ENCODE measurements around the gene PSD4.
"Not testable (repeated sequence)": the region's sequence is repeated elsewhere in the genome, so short reads cannot be mapped to it uniquely, and the experiment has no call there.

Gene PSD4

GRCh38 chr2:113232740-113233139 is 59.0 kb downstream of the PSD4 start:
- DNase-seq (ENCODE audit: low read depth) = no peak
- H3K4me3 ChIP-seq (ENCODE audit: low read length) = no peak overlapping the region

GRCh38 chr2:113233593-113234550 is 60.1 kb downstream of the PSD4 start:
- H3K4me3 ChIP-seq (ENCODE audit: low read length) = no peak overlapping the region
- peaks cover 3% of the 10 kb centered on the region for H3K36me3 ChIP-seq (ENCODE audit: control insufficient read depth, insufficient read depth, low read length, severe bottlenecking)
- peaks cover 55% of the 10 kb centered on the region for H3K4me1 ChIP-seq (ENCODE audit: control insufficient read depth, insufficient read depth, low read length)
- no peaks in the 10 kb centered on the region for H3K9me3 ChIP-seq (ENCODE audit: control insufficient read depth, low read length)
- H3K9ac ChIP-seq (ENCODE audit: low read length) = no peak overlapping the region
- DNase-seq (ENCODE audit: low read depth) = no peak
- H3K27me3 ChIP-seq (replicated peaks; ENCODE audit: control insufficient read depth, insufficient read depth, low read length) = no peaks in the 10 kb centered on the region

More at GRCh38 chr2:113232740-113233139, 59.0 kb downstream of the PSD4 start:
- H3K27me3 ChIP-seq (replicated peaks; ENCODE audit: control insufficient read depth, insufficient read depth, low read length) = no peaks in the 10 kb centered on the region
- H3K4me1 ChIP-seq (ENCODE audit: control insufficient read depth, insufficient read depth, low read length) = peaks cover 56% of the 10 kb centered on the region
- H3K9ac ChIP-seq (ENCODE audit: low read length) = no peak overlapping the region
- H3K36me3 ChIP-seq (ENCODE audit: control insufficient read depth, insufficient read depth, low read length, severe bottlenecking) = peaks cover 3% of the 10 kb centered on the region
- no peaks in the 10 kb centered on the region for H3K9me3 ChIP-seq (ENCODE audit: control insufficient read depth, low read length)

- peaks cover 52% of the 10 kb centered on the region for H3K4me1 ChIP-seq (ENCODE audit: control insufficient read depth, insufficient read depth, low read length)
- H3K9ac ChIP-seq (ENCODE audit: low read length) = peak overlapping the region; percentile 78
- no peaks in the 10 kb centered on the region for H3K27me3 ChIP-seq (replicated peaks; ENCODE audit: control insufficient read depth, insufficient read depth, low read length)
- peak overlapping the region; percentile 69 for H3K4me3 ChIP-seq (ENCODE audit: low read length)
- no peak for DNase-seq (ENCODE audit: low read depth)
- H3K36me3 ChIP-seq (ENCODE audit: control insufficient read depth, insufficient read depth, low read length, severe bottlenecking) = peaks cover 3% of the 10 kb centered on the region
- H3K9me3 ChIP-seq (ENCODE audit: control insufficient read depth, low read length) = no peaks in the 10 kb centered on the region
Measured at GRCh38 chr2:113234721-113235346, 61.1 kb downstream of the PSD4 start.

DNA sequence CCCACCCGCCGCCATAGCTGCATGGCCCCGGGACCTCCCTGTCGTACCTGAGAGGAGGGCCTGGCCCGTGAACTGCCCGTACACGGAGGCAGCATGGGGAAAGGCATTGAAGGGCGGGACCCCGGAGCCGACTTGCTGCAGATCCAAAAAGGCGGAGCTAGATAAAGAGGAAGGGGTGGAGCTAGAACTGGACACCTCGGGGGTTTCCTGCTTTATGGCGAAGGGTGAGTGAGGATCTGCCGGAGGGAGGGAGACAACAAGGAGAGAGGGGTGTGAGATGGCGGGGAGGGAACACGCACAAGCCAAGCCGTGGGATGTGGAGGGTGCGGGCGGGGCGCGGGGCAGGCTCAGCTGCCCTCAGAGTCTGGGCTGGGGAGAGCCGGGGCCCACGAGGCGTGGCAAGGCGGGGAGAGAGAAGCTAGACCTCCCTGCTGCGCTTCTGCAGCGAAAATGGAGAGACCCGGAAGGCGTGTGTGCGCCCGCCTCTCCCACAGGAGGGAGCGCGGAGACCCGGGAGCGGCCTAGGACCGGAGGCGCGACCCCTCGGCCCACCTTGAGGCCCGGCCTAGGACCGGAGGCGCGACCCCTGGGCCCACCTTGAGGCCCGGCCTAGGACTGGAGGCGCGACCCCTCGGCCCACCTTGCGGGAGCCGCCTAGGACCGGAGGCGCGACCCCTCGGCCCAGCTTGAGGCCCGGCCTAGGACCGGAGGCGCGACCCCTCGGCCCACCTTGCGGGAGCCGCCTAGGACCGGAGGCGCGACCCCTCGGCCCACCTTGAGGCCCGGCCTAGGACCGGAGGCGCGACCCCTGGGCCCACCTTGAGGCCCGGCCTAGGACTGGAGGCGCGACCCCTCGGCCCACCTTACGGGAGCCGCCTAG is 61.8 kb downstream of the PSD4 start:
- peak overlapping the region; percentile 69 for H3K4me3 ChIP-seq (ENCODE audit: low read length)
- H3K9ac ChIP-seq (ENCODE audit: low read length) = peak overlapping the region; percentile 78
- not testable (repeated sequence) for H3K36me3 ChIP-seq (ENCODE audit: control insufficient read depth, insufficient read depth, low read length, severe bottlenecking); H3K9me3 ChIP-seq (ENCODE audit: control insufficient read depth, low read length); H3K27me3 ChIP-seq (replicated peaks; ENCODE audit: control insufficient read depth, insufficient read depth, low read length); DNase-seq (ENCODE audit: low read depth)
- peaks cover 53% of the 10 kb centered on the region for H3K4me1 ChIP-seq (ENCODE audit: control insufficient read depth, insufficient read depth, low read length)

- Histone ChIP-seq H3K4me1 (ENCODE audit: control insufficient read depth, insufficient read depth, low read length) (peaks cover 53% of the 10 kb centered on the region), H3K9ac (ENCODE audit: low read length) (peak overlapping the region; percentile 84), H3K27me3 (replicated peaks; ENCODE audit: control insufficient read depth, insufficient read depth, low read length) (no peaks in the 10 kb centered on the region), H3K36me3 (ENCODE audit: control insufficient read depth, insufficient read depth, low read length, severe bottlenecking) (peaks cover 3% of the 10 kb centered on the region), H3K9me3 (ENCODE audit: control insufficient read depth, low read length) (no peaks in the 10 kb centered on the region), H3K4me3 (ENCODE audit: low read length) (peak overlapping the region; percentile 80)
- DNase-seq (ENCODE audit: low read depth) = no peak
Measured at GRCh38 chr2:113236367-113237159, 62.8 kb downstream of the PSD4 start.

DNA sequence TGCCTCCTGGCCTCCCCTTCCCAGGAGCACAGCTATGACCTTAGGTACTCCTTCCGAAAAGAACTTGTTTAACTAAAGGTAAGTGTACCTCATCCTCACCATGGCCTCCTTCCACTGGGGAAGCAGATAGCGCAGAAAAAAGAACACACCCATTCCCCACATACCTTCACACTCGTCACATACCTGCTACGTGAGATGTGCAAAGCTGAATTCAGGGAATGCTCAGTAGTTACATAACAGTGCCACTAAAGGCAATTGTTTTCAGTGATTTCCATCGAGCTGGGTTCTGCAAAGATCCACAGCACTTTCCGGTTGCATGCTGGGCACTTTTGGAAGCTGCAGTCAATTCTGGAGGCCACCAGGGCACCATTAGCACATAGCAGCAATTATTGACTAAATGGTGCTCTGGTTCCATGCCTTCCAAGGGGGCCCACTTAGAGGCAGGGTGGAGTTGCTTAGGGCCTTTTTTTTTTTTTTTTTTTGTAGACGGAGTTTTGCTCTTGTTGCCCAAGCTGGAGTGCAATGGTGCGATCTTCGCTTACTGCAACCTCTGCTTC is 63.9 kb downstream of the PSD4 start:
- DNase-seq (ENCODE audit: low read depth) = no peak
- H3K9ac ChIP-seq (ENCODE audit: low read length) = peak overlapping the region; percentile 84
- H3K4me3 ChIP-seq (ENCODE audit: low read length) = peak overlapping the region; percentile 80
- no peaks in the 10 kb centered on the region for H3K27me3 ChIP-seq (replicated peaks; ENCODE audit: control insufficient read depth, insufficient read depth, low read length)
- H3K9me3 ChIP-seq (ENCODE audit: control insufficient read depth, low read length) = no peaks in the 10 kb centered on the region
- peaks cover 3% of the 10 kb centered on the region for H3K36me3 ChIP-seq (ENCODE audit: control insufficient read depth, insufficient read depth, low read length, severe bottlenecking)
- peaks cover 46% of the 10 kb centered on the region for H3K4me1 ChIP-seq (ENCODE audit: control insufficient read depth, insufficient read depth, low read length)

- peaks cover 41% of the 10 kb centered on the region for H3K4me1 ChIP-seq (ENCODE audit: control insufficient read depth, insufficient read depth, low read length)
- no peak overlapping the region for H3K4me3 ChIP-seq (ENCODE audit: low read length)
- peak overlapping the region; percentile 64 for H3K9ac ChIP-seq (ENCODE audit: low read length)
- no peaks in the 10 kb centered on the region for H3K9me3 ChIP-seq (ENCODE audit: control insufficient read depth, low read length)
- no peaks in the 10 kb centered on the region for H3K27me3 ChIP-seq (replicated peaks; ENCODE audit: control insufficient read depth, insufficient read depth, low read length)
- H3K36me3 ChIP-seq (ENCODE audit: control insufficient read depth, insufficient read depth, low read length, severe bottlenecking) = peaks cover 3% of the 10 kb centered on the region
- DNase-seq (ENCODE audit: low read depth) = no peak
Measured at GRCh38 chr2:113238871-113239839, 65.4 kb downstream of the PSD4 start.

- peaks cover 3% of the 10 kb centered on the region for H3K36me3 ChIP-seq (ENCODE audit: control insufficient read depth, insufficient read depth, low read length, severe bottlenecking)
- peak overlapping the region; percentile 64 for H3K9ac ChIP-seq (ENCODE audit: low read length)
- peak overlapping the region; percentile 43 for H3K4me3 ChIP-seq (ENCODE audit: low read length)
- peak; percentile 86 for DNase-seq (ENCODE audit: low read depth)
- no peaks in the 10 kb centered on the region for H3K27me3 ChIP-seq (replicated peaks; ENCODE audit: control insufficient read depth, insufficient read depth, low read length)
- H3K9me3 ChIP-seq (ENCODE audit: control insufficient read depth, low read length) = no peaks in the 10 kb centered on the region
- peaks cover 34% of the 10 kb centered on the region for H3K4me1 ChIP-seq (ENCODE audit: control insufficient read depth, insufficient read depth, low read length)
Measured at GRCh38 chr2:113240150-113240914, 66.6 kb downstream of the PSD4 start.

All from adipocyte (in vitro differentiated cells).